Measurements from ENCODE around the gene COL4A2.

COL4A2 gene

DNA sequence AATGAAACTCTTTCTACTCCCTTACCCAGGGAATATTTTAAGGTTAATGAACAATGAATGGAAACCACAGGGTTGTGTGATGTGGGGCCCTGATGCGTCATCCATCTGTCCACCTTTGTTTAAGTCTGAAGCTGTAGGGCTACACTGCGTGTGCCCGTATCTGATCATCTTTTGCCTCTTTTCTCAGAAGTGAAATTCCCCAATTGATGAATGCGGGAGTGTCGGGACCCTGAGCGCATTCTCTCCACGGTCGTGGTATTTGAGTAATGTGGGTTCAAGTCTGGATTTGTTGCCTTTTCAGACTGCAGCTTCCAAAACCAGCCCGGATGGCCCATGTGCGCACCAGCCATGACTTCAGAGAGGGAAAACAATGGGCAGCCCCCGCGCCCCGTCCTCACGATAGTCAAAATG, 112.3 kb downstream of the COL4A2 start:
- DNase-seq (ENCODE audit: low spot score), result no peak

DNA sequence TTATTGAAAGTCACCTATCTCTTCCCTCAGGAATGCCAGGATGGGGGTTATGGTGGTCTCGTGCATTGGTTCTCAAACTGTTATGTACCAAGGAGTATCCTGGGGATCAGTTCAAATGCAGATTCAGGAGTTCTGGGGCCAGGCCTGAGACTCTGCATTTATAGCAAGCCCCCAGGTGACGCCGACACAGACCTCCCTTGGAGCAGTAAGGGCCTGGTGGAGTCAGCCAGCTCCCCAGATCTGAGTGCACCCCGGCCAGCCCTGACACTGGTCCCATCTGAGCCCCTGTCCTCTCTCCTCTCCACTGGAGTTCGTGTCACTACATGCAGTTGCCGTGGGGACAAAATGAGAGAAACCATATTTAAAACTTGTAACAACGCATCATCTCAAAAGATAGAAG, 112.9 kb downstream of the COL4A2 start:
- DNase-seq (ENCODE audit: low spot score), result no peak

DNA sequence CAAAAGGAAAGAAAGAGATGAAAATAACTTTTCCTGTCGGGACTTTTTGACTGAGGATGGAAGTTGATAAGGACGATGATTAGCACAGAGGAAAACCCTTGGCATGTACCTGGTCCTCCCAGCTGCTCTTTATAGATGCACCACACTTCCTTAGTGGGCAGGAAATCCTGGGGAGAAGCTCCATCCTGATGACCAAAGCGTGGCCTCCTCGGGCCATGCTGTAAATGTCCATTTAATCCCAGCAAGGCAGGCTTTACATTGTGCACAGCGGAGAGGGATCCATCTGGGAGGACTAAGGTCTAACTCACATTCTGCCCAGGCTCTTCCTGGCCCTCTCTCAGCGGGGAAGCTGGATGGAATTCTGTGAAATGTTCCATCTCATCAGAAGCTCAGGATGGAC, 113.5 kb downstream of the COL4A2 start:
- no peak for DNase-seq (ENCODE audit: low spot score)

DNA sequence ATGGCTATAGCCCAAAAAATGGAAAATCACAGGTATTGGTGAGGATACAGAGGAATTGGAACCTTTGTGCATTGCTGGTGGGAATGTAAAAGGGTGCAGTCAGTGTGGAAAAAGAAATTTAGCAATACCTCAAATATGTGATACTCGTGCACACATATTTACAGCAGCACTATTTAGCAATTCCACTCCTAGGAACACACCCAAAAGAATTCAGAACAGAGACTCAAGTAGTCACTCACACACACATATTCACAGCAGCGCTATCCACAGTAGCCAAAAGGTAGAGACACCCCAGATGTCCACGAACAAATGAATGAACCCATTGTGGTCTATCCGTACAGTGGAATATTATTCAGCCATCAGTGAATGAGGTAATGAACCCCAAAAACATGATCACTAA, 114.0 kb downstream of the COL4A2 start:
- no peak for DNase-seq (ENCODE audit: low spot score)

DNA sequence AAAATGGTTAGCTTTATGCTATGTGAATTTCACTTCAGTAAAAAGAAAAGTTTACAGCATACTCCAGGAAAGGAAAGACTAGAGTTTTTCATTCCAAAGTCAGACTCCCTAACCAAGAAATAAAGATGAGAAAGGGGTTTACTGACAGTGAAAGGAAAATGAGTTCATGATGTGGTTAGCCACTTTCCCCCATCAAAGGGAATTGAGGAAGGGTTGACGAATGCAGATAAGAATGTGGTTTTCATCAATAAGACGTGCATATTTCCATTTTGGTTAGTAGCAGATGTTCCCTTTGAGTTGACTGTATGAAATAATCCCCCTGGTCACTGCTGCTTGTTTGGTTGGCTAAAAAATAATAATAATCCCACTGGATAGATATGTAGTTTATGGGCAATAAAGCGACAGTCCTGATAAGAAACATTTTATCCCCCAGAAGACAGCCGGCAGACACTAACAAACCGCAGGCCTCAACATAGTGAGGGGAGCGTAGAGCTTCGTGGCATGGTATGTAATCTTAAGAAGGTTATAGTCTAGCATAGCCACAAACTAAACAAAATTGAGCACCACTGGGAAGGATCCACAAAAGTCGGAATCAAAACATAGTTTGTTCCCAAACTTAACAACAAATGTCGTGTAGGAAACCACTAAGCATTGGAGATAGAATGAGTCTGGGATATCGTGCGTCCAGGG, 114.8 kb downstream of the COL4A2 start:
- DNase-seq (ENCODE audit: low spot score), result no peak

DNA sequence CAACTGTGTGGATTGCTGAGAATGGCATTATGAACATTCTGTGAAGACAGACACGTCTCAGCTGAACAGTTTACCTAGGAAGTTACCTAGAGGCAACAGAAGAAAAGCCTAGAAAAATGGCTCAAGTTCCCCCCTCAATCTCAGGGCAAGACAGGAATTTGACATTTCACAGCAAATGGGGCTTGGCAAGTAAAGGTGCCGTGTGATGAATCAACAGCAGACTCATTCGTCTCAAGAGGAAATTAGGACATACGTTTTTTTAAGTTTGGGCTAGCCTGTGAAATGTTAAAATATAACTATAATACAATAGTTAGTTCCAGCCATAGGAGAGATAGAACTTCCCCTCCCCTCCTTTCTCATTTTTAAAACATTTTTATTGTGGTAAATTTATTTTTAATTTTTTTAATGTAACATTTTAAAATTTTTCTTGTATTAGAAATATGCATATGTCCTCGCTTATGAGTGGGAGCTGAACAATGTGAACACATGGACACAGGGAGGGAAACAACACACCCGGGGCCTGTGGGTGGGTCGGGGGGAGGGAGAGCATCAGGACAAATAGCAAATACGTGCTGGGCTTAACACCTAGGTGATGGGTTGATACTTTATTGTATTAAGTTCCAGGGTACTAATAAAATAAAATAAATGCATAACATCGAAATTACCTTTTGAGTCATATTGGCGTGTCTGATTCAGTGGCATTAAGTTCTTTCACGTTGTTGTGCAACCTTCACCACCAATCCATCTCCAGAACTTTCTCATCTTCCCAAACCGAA, 116.0 kb downstream of the COL4A2 start:
- no peak for DNase-seq (ENCODE audit: low spot score)

DNA sequence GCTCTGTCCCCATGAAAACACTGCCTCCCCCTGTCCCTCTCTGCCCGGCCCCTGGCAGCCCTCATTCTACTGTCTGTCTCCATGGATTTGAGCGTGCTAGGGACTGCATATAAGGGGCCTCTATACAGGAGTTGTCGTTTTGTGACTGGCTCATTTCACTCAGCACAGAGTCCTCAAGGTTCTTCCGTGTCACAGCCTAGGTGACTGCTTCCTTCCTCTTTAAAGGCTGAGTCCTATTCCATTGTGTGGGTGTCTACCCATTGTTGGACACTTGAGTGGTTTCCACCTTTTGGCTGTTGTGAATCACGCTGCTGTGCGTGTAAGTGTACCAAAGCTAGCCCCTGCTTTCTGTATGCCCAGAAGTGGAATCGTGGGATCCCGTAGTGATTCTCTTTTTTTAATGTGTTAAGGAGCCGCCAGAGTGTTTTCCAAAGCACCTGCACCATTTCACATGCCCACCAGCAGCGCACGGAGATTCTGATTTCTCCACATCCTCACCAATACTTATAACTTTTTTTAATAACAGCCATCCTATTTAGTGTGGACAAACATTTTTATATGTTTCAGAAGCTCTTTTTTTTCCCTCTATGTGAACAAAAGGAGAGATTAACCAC, 116.7 kb downstream of the COL4A2 start:
- no peak for DNase-seq (ENCODE audit: low spot score)

DNA sequence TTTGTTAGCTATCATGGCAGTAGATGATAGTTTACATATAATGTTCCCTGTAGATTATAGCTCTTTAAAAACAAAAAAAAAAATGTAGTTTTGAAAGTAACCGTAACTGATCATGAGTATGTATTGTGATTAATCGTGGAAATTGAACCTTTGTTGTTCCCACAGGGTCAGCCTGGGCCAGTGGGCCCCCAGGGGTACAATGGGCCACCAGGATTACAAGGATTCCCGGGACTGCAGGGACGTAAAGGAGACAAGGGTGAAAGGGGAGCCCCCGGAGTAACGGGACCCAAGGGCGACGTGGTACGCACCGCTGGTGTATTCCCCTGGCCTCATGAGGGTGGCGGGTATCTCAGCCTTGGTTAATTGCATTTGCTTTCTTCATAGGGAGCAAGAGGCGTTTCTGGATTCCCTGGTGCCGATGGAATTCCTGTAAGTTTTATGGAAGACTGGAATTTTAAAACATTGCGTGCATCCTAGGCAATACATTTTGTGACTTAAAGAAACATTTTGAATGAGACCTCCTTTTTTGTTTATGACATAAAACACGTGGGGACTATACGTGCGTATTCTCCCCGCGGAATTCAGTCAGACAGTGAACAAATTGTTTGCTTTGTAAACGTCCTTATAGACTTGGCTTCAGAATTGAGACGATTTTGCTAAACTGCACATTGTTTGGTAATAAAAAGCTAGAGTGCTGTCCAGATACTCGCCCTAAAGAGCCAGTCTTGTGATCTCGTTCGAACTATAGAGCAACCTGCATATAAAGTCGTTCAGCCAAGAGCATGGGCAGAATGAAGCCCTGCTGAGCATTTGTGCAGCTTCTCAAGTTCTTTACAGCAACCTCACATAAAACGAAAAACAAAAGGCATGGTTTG, 117.7 kb downstream of the COL4A2 start:
- DNase-seq (ENCODE audit: low spot score), result no peak

DNA sequence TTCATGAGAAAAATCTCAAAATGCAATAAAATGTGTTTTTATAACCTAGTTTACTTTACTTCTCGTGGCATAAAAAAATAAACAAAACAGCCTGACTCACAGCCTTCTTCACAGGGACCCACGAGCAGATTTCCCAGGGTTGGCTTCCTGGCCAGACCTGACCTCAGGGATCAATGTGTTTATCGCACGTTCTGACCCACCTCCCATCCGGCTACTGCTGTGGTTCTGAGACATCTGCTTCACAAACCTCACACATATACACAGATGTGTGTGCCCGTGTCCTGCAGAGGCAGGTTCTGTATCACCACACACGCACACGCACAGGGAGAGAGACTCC, 118.3 kb downstream of the COL4A2 start:
- no peak for DNase-seq (ENCODE audit: low spot score)

DNA sequence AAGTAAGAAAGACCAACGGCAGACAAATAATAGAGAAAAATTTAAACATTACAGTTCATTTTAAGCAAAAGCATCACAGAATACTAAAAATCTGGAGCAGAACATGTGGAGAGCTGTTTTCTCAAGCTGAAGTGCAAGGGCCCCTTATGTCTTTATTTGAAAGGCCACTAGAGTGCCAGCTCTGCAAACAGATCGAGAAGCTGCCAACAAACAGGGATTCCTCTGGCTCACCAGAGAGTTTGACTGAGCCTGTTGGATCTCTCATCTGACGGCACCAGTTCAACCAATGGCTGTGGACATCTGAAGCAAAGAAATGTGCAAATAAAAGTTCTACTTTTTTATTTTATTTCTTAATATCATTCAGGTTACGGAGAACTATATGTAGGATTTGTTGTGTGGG, 119.7 kb downstream of the COL4A2 start:
- no peak for DNase-seq (ENCODE audit: low spot score)

DNA sequence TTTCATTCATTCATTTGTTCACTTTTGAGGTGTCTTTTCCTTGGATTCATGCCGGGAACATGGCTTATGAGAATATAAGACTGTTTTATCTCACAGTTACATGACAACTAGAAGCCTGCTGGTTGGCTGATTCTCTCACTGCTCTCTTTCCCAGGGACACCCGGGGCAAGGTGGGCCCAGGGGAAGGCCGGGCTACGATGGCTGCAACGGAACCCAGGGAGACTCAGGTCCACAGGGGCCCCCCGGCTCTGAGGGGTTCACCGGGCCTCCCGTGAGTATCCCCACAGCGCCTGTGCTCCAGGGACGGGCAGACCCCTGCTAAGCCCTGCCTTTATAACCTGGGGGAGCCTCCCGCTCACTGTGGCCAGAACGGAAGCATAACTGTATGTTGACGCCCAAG, 121.2 kb downstream of the COL4A2 start:
- no peak for DNase-seq (ENCODE audit: low spot score)

DNA sequence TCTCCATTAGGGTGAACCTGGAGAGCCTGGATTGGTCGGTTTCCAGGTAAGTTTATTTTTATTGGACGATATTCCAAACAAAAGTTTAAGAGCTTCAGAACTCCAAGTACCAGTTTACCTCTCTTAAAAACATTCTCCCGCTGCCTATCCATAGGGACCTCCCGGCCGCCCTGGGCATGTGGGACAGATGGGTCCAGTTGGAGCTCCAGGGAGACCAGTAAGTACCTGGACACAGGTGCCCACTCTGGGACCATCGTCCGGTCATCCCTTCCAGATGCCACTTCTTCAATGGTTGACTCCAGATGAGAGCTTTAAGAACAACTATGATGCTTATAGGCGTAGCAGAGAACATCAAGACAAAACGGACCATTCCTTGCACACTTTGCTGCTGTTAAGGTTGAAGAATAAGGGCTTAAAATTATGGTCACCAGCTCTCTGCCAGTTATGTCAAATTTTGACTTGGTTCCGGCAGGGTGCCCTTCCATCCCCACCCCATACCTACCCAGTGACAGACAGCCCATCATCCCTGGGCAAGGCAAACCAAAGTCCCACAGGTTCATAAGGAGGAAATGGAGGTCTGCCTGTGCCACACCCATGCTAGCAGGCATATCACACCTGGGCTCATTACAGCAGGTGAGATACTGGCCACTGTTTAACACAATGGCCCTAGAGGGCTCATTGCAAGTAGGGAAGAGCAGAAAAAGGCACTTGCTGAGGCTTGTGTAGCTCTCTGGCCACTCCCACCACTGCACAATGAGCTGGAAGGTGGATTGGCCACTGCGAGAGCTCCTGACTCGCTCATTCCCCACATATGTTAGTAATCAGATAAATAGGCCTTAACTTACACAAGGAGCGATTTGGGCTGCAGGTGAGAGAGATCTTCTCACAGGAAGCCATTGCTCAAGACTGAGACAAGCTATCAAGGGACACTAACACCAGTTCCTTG, 123.6 kb downstream of the COL4A2 start:
- DNase-seq (ENCODE audit: low spot score), result no peak

DNA sequence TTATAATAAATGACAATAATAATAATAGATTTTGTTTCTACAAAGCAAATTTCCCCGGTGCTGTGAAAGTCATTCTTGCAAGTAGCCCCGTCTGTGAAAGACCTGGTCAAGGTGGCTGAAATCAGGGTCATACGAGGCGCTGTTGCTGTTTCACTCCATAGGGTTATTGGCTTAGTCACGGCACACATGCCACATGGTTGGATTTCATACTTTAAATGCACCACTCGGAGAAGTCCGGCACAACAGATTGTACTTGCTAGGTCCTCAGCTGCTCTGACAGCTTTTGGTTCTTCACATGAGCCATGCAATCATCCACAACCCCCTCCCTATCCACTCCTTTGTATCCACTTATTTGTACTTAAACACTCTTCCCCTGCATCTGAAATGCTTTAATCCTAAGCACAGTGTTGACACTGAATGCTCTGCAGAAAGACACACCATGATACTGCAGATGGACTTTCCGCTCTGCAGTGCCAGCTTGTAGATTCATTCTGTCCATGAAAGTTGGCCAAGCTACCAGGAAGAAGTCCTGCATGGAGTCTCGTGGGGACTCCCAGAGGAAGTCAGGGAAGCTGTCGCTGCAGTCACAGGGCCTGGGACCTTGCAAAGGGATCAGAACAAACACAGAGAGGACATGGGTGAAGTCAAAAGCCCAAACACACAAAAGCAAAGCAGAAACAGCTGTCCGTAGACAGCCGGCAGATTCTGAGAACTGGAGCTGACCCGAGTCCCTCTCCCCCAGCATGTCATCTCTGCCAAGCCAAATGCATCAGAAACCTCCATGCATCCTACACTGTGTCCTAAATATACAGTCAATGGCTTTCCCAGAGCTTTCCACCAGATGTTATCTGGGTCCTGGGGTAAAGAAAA, 124.6 kb downstream of the COL4A2 start:
- DNase-seq (ENCODE audit: low spot score), result no peak

DNA sequence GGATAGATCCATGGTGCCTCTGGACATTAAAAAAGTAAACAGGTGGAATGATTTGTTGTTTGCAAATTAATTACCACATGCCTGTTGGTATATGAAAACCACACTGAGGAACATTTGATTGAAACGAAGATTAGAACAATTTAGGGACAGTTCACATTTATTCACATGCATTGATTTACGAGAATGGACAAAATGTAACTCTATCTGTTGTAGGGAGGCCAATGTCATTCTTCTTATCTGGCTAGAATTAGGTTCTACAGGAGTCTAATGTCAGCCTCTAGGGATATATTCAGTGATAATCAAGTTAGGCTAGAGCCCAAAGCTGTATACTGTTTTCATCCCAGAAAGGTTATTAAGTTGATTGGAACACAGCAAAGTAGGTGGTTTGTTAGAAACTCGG, 125.4 kb downstream of the COL4A2 start:
- DNase-seq (ENCODE audit: low spot score), result no peak

DNA sequence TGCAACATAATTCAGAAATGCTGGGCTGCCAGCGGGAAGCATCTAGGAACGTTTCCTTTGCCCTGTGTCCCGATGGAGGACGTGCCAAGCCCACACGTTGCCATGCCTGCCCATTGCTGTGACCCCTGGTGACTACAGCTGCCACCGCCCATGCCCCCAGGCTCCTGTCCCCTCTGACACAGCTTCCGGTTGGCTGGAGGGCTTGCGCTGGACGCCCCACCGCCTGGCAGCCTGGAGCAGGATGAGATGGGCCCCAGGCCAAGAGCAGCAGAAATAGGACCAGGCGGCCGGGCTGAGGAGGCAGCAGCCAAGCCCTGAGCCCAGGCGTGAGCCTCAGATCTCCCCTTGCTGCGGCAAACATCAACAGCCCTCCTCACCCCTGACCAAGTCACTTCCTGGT, 125.9 kb downstream of the COL4A2 start:
- DNase-seq (ENCODE audit: low spot score), result no peak

DNA sequence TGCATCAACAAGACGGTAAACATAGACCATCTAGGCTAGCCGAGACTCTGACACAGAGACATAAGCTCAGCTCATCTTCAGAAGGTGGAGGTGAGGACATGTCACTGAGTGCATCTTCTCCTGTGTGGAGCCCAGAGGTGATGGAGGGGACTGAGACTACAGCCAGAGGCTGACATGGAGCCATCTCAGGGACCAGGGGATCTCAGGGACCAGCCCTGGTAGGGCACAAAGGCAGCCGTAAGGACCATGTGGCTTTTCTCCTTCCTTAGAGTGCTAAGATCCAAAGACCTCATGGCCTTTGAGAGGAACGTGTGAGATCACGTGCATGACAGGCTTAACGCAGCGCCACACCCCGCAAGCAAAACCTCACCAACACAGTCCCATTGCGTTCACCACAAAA, 127.5 kb downstream of the COL4A2 start:
- DNase-seq (ENCODE audit: low spot score), result no peak

DNA sequence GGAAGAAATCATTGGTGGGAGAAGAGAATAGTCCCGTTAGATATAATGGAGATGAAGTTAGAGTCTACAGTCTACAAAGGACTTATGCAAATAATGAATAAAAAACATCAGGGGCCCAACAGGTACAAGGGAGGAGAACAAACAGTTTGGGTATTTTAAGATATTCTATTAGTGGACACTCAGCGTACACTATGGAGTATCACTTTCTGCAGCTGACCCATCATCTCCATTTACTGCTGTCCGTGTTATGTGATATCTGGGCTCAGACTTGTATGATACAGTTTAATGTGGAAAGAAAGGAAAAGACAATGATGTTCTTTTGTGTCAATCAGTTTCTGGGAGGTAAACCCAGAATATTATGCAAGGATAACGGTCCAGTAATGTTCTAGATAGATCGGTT, 128.2 kb downstream of the COL4A2 start:
- DNase-seq (ENCODE audit: low spot score), result no peak

DNA sequence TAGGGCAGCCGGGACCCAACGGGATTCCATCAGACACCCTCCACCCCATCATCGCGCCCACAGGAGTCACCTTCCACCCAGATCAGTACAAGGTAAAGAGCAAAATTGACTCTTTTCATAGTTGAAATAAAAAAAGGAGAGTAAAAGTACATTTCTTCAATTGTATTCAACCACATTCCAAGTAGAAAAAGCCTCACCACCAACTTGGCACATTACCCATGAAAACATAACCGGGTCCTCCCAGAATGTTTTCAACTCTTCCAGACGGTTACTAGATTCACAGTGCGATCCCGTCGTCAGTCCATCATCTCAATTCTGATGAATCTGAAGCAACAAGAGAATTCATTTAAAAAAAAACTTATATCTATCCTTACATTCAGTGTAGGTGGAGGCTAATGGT, 129.2 kb downstream of the COL4A2 start:
- DNase-seq (ENCODE audit: low spot score), result no peak

DNA sequence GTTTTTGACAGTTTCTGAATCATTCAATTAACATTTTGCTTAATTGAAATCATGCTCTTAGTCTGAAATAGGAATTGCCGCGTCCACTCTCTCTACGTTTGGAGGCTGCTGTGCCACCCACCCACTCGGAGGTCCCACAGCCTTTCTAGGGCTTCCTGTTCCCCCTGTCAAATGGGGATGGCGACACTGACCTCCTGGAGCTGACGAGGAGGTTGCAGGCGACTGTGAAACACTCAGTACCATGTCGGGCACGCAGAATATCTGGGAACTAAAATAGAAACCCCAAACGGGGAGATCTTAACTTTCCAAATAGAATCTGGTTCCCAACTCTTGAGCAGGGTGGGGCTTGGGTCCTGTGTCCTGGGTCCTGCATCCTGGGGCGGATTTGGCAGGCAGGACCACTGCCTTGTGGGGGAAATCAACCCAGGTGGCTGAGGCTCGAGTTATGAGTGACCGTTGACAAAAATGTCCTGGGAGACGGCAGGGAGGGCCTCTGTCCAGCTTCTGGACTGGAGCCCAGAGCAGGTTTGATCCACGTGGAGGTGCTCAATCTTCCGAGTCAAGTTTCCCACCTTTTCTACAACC, 129.8 kb downstream of the COL4A2 start:
- no peak for DNase-seq (ENCODE audit: low spot score)

DNA sequence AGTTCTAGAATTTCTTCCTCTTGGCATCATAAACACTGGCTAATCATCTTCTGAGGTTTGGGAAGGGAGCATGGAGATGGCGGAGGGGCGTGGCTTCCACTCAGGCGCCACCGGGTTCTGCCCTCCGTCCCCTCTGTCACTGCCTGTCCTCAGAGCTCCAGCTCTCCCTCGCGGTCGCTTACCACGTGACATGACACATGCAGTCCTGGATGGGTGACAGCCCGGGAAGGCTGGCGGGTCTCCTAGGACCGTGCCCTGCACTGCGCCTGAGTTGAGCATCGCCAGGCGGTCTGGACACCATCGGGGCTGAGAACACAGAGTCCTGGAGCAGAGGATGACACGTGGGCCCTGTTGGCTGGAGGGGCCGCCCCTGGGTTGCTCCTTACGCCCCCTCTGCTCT, 131.1 kb downstream of the COL4A2 start:
- DNase-seq (ENCODE audit: low spot score), result no peak

Measured in D341Med (cell line).